ENCODE data around the gene JAZF1. TPM values are rescaled to one million over a fixed set of nuclear protein-coding genes. Genes with fewer than 3 reads are reported as not detected.

The JAZF1 gene
- total and polyA plus RNA-seq, 8 donors = 4.0 to 13.9 (median 6.0) TPM

DNA sequence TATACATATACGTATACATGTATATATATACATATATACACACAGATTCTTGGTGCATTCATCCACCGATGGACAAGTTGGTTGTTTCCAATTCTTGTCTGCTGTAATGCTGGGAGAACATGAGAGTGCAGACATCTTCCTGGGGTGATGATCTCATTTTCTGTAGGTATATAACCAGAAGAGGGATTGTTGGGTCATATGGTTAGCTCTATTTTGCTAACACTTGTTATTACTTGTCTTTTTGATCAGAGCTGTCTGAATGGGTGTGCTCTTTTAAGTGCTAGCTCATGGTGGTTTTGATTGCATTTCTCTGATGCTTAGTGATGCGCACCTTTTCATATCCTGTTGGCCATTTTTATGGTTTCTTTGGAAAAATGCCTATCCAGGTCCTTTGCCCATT, 334.2 kb downstream of the JAZF1 start:
- Histone ChIP-seq H3K4me3 (no peak overlapping the region), H3K4me1 (no peaks in the 10 kb centered on the region), H3K9me3 (no peaks in the 10 kb centered on the region), H3K27me3 (no peaks in the 10 kb centered on the region), H3K36me3 (no peaks in the 10 kb centered on the region), H3K27ac (no peak overlapping the region)
- ATAC-seq (no peak), FAIRE-seq (no peak), DNase-seq (no peak)
- 94 to 96% methylated on average over 3 of the region's 3 CpGs for WGBS, 2 donors
- TF ChIP-seq, protein P1, sequence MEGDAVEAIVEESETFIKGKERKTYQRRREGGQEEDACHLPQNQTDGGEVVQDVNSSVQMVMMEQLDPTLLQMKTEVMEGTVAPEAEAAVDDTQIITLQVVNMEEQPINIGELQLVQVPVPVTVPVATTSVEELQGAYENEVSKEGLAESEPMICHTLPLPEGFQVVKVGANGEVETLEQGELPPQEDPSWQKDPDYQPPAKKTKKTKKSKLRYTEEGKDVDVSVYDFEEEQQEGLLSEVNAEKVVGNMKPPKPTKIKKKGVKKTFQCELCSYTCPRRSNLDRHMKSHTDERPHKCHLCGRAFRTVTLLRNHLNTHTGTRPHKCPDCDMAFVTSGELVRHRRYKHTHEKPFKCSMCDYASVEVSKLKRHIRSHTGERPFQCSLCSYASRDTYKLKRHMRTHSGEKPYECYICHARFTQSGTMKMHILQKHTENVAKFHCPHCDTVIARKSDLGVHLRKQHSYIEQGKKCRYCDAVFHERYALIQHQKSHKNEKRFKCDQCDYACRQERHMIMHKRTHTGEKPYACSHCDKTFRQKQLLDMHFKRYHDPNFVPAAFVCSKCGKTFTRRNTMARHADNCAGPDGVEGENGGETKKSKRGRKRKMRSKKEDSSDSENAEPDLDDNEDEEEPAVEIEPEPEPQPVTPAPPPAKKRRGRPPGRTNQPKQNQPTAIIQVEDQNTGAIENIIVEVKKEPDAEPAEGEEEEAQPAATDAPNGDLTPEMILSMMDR (IDR thresholded peaks at IDR 0.05) = no peak
- intact Hi-C loops (cut with DNase I) = no loop called here

DNA sequence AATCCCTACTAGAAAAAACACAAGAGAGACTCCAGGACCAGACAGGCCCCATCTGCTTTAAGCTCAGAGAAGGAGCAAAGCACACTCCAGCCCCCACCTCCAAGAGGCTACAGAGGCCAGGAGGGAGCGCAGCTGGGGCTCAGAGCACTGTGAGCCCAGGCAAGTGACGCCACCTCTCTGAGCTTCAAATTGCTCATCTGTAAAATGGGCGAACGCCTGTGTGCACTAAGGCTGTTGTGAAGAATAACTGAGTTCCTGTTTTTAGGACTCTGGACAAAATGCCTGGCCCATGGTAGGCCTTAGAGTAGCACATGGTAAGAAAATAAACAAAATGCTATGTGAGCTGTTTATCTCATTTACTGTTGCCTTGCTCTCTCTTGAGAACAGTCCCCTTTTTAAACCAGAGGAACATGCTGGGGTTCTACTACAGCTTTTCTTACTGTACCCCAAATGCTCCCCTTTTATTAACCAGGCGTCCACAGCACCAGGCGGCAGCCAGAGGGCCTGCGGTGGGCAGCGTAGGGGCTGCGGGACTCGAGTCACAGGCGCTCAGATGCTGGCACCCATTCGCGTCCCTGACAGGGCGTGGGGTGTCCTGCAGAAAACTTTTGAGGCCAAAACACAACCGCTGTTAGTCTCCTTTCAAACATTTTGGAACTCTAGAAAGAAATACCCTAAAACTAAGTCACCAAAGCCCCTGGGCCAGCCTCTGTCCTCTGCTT, 336.9 kb downstream of the JAZF1 start:
- DNase-seq (no peak), FAIRE-seq (no peak), ATAC-seq (no peak)
- TF ChIP-seq, protein P1 (IDR thresholded peaks at IDR 0.05) = no peak
- no peaks in the 10 kb centered on the region for H3K36me3 ChIP-seq
- H3K9me3 ChIP-seq = no peaks in the 10 kb centered on the region
- no peak overlapping the region for H3K27ac ChIP-seq
- no peaks in the 10 kb centered on the region for H3K27me3 ChIP-seq
- H3K4me1 ChIP-seq = no peaks in the 10 kb centered on the region
- intact Hi-C loops (cut with DNase I) = no loop called here
- WGBS, 2 donors = 96 to 97% methylated on average over 15 of the region's 15 CpGs
- no peak overlapping the region for H3K4me3 ChIP-seq

DNA sequence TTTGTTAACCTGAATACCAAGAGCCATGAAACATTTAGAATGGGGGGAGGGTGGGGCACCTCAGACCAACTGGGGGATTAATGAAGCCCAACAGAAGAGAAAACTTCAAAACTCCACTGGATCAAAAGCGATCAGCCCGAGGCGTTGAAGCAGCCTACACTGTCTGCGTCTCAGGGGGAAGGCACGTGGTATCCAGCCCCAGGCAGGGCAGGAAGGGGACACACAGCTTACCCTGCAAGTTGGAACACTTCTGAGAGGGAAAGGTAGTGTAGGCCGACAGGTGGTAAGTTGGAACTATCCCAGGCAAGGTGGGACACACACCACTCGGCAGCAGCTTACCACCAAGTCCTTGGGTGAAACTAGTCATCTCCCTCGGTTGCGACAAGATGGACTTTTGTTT, 337.7 kb downstream of the JAZF1 start:
- TF ChIP-seq, protein P1 (IDR thresholded peaks at IDR 0.05) = no peak
- FAIRE-seq = no peak

DNA sequence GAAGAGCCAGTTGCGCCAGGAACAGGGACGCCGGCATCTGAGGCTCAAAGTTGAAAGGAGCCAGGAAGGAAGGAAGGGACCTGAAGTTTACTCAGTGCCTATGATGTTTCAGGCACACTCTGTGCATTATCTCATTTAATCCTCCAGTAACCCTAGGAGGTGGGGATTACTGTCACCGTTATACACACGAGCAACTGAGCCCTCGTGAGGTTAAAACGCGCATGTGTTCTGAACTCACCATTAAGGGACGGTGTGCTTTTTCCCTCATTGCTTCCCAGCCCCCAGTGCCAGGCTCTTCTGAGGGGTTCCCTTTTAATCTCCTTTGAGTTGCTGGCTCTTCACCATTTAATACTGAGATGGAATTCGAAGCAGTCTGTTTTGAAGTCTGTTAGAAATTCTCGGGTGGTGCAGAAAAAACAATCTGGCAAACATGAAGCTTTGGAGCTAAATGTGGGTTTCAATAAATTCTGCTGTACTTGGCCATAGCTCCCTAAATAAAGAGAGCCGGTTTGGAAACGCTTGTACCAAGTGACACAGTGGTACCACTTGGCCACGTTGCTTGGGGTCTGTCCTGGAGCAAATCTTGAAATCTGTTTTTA, 338.4 kb downstream of the JAZF1 start:
- 86 to 88% methylated on average over 14 of the region's 14 CpGs for WGBS, 2 donors
- Histone ChIP-seq H3K4me3 (no peak overlapping the region), H3K4me1 (no peaks in the 10 kb centered on the region), H3K27me3 (no peaks in the 10 kb centered on the region), H3K27ac (no peak overlapping the region), H3K9me3 (no peaks in the 10 kb centered on the region), H3K36me3 (no peaks in the 10 kb centered on the region)
- ATAC-seq (no peak), FAIRE-seq (no peak), DNase-seq (no peak)
- intact Hi-C loops (cut with DNase I) = no loop called here
- TF ChIP-seq, protein P1 (IDR thresholded peaks at IDR 0.05) = no peak

More for the DNA sequence above, 337.7 kb downstream of the JAZF1 start:
- WGBS, 2 donors = 46 to 50% methylated on average over 9 of the region's 9 CpGs
- H3K4me3 ChIP-seq = no peak overlapping the region
- H3K4me1 ChIP-seq = no peaks in the 10 kb centered on the region
- intact Hi-C loops (cut with DNase I) = no loop called here
- no peaks in the 10 kb centered on the region for H3K27me3 ChIP-seq
- no peak overlapping the region for H3K27ac ChIP-seq
- DNase-seq (peak in 2 of 6 donors; percentile 34 to 40), ATAC-seq (peak; percentile 53 to 87 (median 68))
- H3K9me3 ChIP-seq = no peaks in the 10 kb centered on the region
- no peaks in the 10 kb centered on the region for H3K36me3 ChIP-seq

DNA sequence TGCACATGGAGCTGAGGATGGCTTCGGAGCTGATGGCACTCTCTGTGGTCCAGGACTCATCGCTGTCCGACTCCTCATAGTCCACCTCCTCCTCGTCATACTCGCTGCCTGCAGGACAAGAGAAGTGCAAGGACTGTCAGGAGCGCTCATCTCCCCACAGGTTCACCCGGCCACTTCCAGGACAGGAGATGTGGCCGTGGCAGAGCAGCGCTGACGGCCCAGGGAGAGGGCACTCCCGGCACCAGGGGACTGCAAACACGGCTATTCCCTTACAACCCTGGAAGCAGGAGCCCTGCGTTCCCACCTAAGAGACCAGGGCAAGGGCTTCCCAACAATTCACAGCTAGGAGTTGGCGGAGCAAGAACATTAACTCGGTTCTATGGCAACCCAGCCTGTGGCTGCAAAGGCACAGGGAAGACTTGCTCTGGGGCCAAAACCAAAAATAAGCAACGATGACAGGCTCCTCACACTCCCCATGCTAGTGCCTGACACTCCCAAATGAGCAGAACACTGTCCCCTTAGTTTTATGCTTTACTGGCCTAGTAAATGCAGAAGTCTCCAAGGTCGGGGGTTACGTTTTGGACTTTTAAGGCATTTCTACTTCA, 339.7 kb downstream of the JAZF1 start:
- intact Hi-C loops (cut with DNase I) = no loop called here
- Histone ChIP-seq H3K27ac (no peak overlapping the region), H3K4me3 (no peak overlapping the region), H3K4me1 (no peaks in the 10 kb centered on the region), H3K27me3 (no peaks in the 10 kb centered on the region), H3K36me3 (no peaks in the 10 kb centered on the region), H3K9me3 (no peaks in the 10 kb centered on the region)
- TF ChIP-seq, protein P1 (IDR thresholded peaks at IDR 0.05) = no peak
- ATAC-seq = no peak
- no peak for DNase-seq
- 92 to 95% methylated on average over 18 of the region's 18 CpGs for WGBS, 2 donors
- FAIRE-seq = no peak

All from pancreas (tissue), 10 donors.